ENCODE results near the gene GRID1.

GRID1 gene

GRCh38 chr10:86263907-86264306 is 102.7 kb downstream of the GRID1 start:
- peaks cover 20% of the 10 kb centered on the region for H3K27me3 Mint-ChIP-seq (ENCODE audit: low read depth, poor library complexity)
- no peak for DNase-seq

GRCh38 chr10:86263209-86263608 is 103.4 kb downstream of the GRID1 start:
- H3K4me3 Mint-ChIP-seq = no peak overlapping the region
- H3K27me3 Mint-ChIP-seq (ENCODE audit: low read depth, poor library complexity) = peaks cover 20% of the 10 kb centered on the region
- H3K27ac Mint-ChIP-seq = no peak overlapping the region
- no peak for TF ChIP-seq CTCF (IDR thresholded peaks at IDR 0.05)
- DNase-seq = no peak
- H3K36me3 Mint-ChIP-seq (ENCODE audit: low read depth) = no peaks in the 10 kb centered on the region
- no peaks in the 10 kb centered on the region for H3K9me3 Mint-ChIP-seq
- peaks cover 23% of the 10 kb centered on the region for H3K4me1 Mint-ChIP-seq

More at GRCh38 chr10:86263907-86264306, 102.7 kb downstream of the GRID1 start:
- Mint-ChIP-seq H3K4me3 (no peak overlapping the region), H3K27ac (no peak overlapping the region), H3K4me1 (peaks cover 23% of the 10 kb centered on the region), H3K36me3 (ENCODE audit: low read depth) (no peaks in the 10 kb centered on the region), H3K9me3 (no peaks in the 10 kb centered on the region)
- TF ChIP-seq CTCF (IDR thresholded peaks at IDR 0.05) = no peak

GRCh38 chr10:86262688-86263181 is 103.9 kb downstream of the GRID1 start:
- H3K27ac Mint-ChIP-seq = no peak overlapping the region
- DNase-seq = peak; percentile 13

GRCh38 chr10:86261941-86262687 is 104.5 kb downstream of the GRID1 start:
- TF ChIP-seq CTCF (IDR thresholded peaks at IDR 0.05) = no peak
- H3K36me3 Mint-ChIP-seq (ENCODE audit: low read depth) = no peaks in the 10 kb centered on the region
- no peaks in the 10 kb centered on the region for H3K9me3 Mint-ChIP-seq
- H3K27ac Mint-ChIP-seq = no peak overlapping the region
- H3K4me3 Mint-ChIP-seq = no peak overlapping the region
- peaks cover 23% of the 10 kb centered on the region for H3K4me1 Mint-ChIP-seq
- peaks cover 17% of the 10 kb centered on the region for H3K27me3 Mint-ChIP-seq (ENCODE audit: low read depth, poor library complexity)
- peak; percentile 26 for DNase-seq

More at GRCh38 chr10:86262688-86263181, 103.9 kb downstream of the GRID1 start:
- Mint-ChIP-seq H3K4me3 (no peak overlapping the region), H3K9me3 (no peaks in the 10 kb centered on the region), H3K27me3 (ENCODE audit: low read depth, poor library complexity) (peaks cover 17% of the 10 kb centered on the region), H3K36me3 (ENCODE audit: low read depth) (no peaks in the 10 kb centered on the region), H3K4me1 (peaks cover 23% of the 10 kb centered on the region)
- no peak for TF ChIP-seq CTCF (IDR thresholded peaks at IDR 0.05)

GRCh38 chr10:86261470-86261869 is 105.1 kb downstream of the GRID1 start:
- no peak overlapping the region for H3K4me3 Mint-ChIP-seq
- peaks cover 20% of the 10 kb centered on the region for H3K27me3 Mint-ChIP-seq (ENCODE audit: low read depth, poor library complexity)
- H3K27ac Mint-ChIP-seq = no peak overlapping the region
- no peak for DNase-seq
- peaks cover 23% of the 10 kb centered on the region for H3K4me1 Mint-ChIP-seq
- H3K9me3 Mint-ChIP-seq = no peaks in the 10 kb centered on the region
- no peak for TF ChIP-seq CTCF (IDR thresholded peaks at IDR 0.05)
- H3K36me3 Mint-ChIP-seq (ENCODE audit: low read depth) = no peaks in the 10 kb centered on the region

- H3K4me1 Mint-ChIP-seq = peaks cover 23% of the 10 kb centered on the region
- H3K27me3 Mint-ChIP-seq (ENCODE audit: low read depth, poor library complexity) = peaks cover 20% of the 10 kb centered on the region
- H3K27ac Mint-ChIP-seq = no peak overlapping the region
- H3K4me3 Mint-ChIP-seq = no peak overlapping the region
- DNase-seq = no peak
- no peaks in the 10 kb centered on the region for H3K9me3 Mint-ChIP-seq
- H3K36me3 Mint-ChIP-seq (ENCODE audit: low read depth) = no peaks in the 10 kb centered on the region
- no peak for TF ChIP-seq CTCF (IDR thresholded peaks at IDR 0.05)
Observed at GRCh38 chr10:86260564-86260963, 106.0 kb downstream of the GRID1 start.

Measured in nephron progenitor cell (in vitro differentiated cells).